GM18499 (cell line): ENCODE data around the gene MAP2.
"Not testable (repeated sequence)": the region's sequence is repeated elsewhere in the genome, so short reads cannot be mapped to it uniquely, and the experiment has no call there.

Experiments
- ATAC-seq: cut with Tn5 transposase; IDR thresholded peaks from one replicate; pipeline ENCODE4 v1.9.1; 2021; ENCODE audit warnings: moderate number of reproducible peaks; ENCODE audit not compliant: insufficient read depth, unreplicated experiment

The MAP2 gene

DNA sequence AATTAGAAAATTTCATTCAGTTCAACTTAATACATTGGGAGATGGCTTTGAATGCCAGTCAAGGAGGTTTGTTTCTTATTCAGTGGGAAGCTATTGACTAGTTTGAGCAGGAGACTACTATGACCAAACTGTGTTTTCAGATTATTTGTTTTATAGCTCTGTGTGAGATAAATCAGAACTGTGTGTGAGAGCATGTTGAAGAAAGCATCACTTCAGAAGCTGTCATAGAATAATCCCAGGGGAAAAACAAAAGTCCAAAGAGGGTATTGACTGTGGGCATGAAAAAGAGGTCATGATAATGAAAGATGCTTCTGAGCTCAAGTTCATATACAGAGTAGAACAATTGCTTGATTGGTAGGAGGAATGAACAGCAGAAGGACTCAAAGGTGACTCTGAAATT is 160.6 kb downstream of the MAP2 start:
- no peak for ATAC-seq

DNA sequence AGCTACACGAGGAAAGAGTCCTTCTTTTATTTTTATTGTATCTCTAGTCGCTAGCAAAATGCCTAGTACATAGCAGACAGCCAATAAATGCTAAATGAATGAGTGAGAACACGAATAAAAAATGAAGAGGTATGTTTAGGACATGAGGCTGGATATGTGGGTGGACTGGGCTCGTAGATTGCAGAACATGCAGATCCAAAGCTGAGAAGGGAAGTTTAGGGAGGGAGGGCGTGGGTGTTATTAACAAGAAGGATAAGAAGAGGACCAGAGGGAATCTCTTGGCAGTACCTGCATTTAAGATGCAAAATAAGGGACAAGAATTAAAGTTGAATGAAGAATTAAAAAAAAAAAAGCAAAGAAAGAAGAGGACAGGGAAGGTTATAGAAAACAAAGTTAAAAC is 161.1 kb downstream of the MAP2 start:
- ATAC-seq = no peak

DNA sequence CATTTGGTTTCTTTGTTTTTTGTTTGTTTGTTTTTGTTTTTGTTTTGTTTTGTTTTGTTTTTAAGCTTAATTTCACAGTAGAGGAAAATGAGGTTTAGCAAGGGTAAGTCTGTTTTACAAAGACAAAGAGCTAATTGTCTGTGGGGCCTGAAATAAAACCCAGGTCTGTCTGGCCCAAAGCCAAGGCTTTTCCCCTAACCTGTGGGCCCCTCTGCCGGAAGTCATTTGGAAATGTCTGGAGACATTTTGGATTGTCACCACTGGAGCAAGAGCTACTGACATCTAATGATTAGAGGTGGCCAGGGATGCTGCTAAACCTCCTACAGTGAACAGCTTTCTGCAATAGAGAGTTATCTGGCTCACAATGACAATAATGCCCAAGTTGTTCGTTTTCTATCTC is 167.2 kb downstream of the MAP2 start:
- ATAC-seq = no peak

DNA sequence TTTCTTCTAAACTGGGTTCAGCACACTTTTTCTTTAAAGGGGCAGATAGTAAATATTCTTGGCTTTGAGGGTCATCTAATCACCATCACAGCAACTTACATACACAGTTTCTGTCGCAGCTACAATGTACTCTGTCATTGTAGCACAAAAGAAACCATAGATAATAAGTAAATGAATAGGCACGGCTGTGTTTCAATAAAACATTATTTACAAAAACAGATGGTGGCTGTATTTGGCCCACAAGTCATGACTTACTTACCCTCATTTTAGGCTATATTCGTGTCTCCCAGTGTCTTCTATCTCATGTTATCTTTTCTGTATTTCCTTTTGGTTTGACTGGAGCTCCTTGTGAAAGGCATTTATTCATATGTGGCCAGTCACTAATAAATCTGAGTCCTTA is 168.3 kb downstream of the MAP2 start:
- ATAC-seq = no peak

DNA sequence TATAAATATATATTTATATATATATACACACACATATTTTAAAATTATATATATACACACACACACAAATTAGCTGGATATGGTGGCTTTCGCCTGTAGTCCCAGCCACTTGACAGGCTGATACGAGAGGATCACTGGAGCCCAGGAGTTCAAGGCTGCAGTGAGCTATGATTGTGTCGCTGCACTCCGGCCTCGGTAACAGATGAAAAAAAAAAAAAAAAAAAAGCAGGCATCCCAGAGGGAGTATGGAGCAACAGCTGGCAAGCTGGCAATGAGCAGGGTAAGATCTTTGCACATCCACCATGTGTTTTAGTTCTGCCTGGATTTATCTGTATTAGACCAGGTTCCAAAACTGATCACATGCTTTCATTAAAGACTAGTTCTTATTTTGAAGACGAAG is 170.1 kb downstream of the MAP2 start:
- no peak for ATAC-seq

DNA sequence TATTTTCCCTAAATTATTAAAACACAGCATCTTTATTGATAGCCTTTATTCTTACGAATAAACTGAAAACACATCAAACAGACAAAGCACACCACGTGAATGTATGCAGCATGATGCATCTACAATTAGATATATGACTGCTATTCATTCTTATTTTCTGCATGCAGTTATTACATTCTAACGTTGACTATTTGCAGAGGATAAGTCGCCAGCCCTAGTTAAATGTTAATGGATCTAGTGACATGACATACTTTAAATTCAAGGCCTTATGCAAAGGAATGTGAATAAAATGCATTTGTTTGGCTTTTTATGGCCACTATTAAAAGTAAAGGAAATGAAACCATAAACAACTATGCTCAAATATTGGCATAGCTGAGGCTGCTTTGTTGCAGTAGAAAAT is 172.4 kb downstream of the MAP2 start:
- ATAC-seq = no peak

DNA sequence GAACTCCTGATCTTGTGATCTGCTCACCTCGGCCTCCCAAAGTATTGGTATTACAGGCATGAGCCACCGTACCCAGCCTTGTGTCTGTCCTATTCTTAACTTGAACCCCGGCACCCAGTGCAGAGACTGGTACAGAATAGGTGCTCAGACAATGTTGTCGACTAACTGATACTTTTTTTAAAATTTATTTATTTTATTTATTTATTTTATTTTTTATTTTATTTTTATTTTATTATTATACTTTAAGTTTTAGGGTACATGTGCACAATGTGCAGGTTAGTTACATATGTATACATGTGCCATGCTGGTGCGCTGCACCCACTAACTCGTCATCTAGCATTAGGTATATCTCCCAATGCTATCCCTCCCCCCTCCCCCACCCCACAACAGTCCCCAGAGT is 174.4 kb downstream of the MAP2 start:
- not testable (repeated sequence) for ATAC-seq

DNA sequence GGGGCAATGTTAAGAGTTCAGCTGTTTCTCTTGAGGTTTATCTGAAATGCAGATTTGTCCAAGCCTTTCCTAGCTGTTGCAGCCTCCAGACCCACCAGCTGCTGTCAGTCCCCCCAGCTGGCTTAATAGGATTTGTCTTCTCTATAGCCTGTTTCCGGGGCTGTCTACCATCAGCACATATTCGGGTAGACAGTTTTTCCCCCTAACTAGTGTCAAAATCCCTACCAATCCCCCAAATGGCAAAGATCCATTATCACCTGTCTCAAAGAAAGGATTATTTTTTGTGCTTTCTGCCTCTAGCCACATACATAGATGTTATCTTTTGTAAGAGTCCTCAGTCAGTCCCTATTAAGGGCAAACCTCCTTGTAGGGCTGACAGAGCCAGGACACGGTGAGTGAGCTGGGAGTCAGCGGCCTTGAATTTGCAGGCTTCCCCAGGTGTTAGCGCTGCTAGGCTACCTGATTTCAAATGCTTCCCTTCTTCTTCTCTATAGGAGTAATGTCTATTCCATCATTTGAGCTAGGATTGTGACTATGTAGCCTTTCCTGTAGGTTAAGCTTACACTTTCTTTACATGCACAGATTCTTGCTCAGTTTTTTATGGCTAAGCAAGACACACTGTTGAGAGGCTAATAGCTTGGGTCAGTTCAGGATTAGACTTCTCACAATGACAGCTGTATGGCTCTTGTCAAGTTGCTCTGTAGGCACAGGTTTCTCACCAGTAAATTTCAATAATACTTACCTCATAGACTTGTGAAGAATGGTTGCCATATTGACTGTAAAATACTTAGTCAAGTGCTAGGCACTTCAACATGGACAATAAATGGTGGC is 176.7 kb downstream of the MAP2 start:
- no peak for ATAC-seq

DNA sequence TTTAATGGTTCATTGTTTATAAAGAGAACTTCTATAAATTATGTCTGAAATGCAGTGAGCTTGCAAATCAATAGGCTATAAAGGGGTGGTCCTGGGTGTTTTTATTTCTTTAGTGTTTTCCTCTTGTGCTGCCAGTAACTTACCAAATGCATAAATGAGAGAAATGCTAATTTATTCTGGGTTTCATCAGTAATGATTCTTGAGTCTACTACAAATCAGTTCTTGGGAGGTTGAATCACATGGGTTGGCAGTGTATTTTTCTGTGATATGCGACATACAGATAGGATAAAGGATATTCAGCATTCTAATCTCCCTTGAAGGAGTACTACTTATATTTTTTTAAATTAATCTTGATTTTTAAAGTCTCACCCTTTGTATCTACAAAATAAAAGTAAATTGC is 177.7 kb downstream of the MAP2 start:
- no peak for ATAC-seq

DNA sequence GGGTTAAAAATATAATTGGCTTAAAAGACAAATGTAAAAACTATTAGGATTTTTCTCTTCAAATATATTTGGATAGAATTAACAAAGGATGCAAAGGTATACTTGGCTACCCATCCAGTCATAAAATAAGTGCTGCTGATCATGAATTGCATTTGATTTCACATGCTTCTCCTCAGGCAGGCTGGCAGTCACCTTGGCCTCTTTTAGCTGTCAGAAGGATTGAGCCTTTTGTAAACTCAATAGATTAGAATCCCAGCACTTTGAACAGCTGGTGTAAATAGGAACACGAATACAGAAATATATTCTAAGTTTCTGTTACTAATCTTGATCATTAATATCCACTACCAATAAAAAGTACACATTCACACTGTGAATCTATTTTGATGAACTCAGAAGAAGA is 178.4 kb downstream of the MAP2 start:
- no peak for ATAC-seq

DNA sequence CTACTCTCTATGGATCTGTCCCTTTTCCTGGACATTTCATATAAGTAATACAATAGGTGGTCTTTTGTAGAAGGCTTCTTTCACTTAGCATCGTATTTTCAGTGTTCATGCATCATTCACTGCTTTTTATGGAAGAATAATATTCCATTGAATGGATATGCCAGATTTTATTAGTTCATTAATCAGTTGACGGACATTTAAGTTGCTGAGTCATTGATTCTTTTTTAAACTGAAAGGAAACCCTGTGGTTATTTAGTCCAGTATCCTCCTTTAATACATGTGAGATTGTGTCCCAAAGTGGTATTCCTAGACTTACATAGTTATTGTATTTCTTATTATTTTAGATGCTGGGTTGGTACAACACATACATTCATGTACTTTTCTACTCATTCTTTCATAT is 185.7 kb downstream of the MAP2 start:
- ATAC-seq = no peak

DNA sequence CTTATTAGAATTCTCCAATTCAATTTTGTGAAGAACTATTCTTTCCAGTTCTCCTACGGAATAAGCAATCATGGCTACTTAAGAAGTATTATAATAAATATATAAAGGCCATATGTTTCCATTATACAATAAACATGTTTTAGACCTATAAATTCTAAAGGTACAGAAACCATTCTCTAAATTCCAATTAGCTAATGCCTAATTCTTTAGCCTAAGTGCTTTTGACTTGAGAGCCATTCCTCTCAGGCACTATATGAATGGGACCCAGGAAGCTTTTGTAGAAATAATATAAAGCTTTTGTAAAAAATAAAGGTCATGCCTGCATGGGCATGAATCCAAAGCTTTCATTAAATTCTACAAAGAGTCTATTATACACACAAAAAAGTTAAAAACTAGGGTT is 186.8 kb downstream of the MAP2 start:
- ATAC-seq = no peak

DNA sequence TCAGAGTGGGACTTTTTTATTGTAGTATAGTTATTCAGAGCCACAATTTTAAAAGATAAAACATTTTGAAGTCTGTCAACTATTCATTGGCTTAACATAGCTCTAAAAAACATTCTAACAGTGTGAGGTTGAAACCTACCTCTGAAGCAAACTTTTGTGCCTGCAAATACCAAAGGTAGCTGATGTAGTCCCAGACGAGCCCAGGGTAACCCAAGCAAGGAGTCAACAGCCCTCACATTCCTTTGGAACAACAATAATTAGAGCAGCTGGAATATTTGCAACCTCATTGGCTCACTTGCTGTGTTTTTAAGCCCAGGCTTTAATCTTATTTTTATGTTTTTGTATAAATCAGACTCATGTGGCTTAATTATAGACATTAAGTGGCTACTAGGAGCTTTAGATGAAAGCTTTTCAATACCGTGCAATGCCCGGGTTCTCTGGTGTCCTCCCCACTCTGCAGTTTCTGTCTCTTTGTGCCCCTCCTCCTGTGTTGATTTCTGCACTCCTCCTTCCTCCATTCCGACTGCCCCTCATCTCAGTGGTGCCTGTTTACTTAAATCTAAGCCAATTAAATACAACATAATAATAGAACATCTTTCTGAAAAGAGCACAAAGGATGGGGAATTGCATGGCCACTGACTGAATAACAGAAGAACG is 189.9 kb downstream of the MAP2 start:
- ATAC-seq = no peak

DNA sequence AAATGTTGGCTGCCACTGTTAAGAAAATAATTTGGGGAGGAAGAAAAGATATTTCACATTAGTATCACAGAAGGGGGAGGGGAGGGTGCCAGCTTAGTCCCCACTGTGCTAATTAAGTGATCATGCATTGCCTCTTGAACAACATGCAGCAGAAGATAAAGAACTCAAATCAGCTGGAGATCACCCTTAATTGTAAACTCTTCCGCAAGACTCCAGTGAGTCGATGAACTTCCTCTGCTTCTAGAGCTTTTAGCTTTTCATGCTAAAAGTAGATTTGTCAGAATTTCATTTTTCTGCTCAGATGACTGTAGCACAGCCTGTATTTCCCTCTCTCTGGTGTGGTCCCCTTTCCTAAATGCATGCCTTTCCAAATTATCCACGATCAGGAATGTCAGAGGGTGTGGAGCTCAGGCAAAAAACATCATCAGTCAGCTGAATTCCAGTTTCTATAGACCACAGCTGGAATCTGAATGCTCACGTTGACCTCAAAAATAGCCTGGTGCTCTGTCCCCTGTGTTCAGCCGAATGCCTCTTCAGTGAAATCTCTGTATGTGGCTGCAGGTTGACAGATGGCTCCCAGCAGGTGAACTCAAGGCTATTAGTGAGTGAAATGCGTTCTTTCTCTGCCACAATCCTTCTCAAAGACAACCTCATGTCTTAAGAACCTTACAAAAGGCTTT is 191.0 kb downstream of the MAP2 start:
- no peak for ATAC-seq

DNA sequence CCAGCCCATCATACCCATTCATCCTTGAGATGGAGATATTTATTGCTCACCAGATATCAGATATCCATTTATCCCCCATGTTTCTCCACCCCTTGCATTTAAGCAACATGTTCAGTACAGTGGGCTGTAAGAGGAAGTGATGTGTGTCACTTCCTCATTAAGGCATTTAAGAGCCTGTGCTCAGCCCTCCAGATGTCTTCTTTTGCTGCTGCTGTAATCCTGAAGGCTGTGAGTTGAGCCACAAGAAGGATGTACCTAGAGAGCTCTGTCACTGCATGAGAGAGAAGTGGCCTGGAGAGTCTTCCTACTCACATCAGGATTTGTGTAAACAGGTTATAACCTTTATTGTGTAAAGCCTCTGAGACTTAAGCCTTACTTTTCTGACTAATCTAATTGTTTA is 195.9 kb downstream of the MAP2 start:
- no peak for ATAC-seq

DNA sequence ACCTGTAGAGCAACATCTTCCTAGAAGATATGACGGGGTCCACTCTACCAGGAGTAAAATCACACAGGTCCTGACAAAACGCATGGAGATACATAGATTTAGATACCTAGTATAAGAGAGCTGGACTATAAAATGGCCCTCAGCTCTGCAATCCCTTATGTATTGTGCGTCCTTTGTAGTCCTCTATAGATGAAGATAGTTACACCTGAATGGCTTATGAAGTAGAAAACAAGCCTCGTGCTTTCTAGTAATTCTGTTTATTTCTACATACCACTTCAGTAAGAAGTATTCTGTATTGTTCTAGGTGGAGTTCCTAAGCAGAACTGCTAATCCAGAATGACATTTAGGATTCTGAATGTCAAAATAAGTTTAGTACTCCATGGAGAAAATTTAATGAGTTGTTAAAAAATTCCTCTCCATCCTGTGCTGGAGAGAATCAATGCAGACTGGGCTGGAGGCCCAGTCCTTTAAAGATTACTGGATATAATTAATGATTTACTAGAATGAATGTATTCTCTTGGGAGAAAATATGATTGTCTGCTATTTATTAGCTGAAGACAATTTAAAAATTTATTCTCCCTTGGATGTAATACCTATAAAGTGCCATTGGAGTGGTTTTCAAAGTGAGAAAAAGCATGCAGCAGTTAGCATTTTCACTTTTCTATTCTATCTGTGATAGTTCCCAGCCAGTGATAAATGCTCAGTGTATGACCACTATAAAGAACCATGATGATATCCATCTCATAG is 200.5 kb downstream of the MAP2 start:
- no peak for ATAC-seq

DNA sequence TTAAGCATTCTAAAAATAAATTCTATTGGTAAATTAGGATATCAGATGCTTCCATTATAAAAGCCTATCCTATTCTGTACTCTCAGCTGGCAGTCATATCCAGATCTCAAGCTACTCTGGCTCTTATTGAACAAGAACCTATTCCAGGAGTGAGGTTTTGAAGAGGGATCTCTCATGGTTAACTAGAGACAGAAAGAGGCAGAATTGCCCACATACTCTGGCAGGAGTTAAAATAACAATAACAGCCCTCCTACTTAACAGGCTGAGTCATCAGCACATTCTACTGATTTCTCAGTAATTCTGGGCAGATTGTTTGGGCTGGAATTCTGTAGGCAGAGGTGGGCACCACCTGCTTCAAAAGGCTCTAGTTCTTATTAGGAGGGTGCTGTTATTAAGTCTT is 205.8 kb downstream of the MAP2 start:
- no peak for ATAC-seq

DNA sequence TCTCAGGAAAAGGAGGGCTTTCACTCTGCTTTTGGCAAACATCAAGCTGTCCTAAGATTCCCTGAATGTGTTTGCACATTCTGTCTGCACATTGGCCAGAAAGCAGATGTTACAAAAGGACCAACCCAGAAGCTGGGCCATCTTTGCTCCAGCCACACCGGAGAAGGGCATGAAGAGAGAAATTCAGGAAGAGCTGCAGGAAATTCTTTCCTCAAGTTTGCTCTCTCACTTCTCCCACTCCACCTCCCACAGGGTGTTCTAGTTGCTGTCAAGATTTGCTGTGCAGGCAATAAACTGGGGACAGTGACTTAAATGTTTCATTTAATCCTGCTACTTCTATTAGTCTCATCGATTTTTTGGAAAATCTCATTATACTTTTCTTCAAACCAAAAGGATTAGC is 210.1 kb downstream of the MAP2 start:
- ATAC-seq = no peak

DNA sequence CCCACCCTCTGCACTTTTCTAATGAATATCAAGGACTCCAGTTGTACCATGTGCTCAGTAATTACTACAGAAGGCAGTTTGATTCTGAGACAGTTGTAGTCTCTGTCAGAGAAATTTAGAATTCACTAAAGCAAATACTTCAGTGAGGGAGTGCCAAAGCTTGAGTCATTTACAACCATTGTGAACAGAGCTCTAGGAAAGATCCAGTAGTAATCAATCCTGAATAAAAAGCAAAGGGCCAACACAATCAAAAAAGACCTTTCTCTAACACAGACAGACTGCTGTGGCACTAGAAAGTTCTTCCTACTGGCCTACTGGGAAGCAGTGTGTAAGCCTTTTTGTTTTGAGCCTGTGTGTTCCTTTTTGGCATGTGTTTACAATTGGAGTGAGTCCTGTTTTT is 212.2 kb downstream of the MAP2 start:
- ATAC-seq = no peak

DNA sequence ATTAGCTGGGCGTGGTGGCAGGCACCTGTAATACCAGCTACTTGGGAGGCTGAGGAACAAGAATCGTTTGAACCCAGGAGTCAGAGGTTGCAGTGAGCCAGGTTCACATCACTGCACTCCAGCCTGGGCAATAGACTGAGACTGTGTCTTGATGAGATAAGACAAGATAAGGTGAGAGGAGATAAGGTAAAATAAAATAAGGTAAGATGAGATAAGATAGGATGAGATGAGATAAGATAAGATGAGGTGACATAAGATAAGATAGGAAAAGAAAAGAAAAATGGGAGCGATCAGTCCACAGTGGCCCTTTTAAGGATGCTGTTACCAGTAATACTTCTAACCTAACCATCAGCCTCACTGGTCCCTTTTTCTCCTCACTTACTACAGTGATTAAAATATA is 213.4 kb downstream of the MAP2 start:
- ATAC-seq = no peak

DNA sequence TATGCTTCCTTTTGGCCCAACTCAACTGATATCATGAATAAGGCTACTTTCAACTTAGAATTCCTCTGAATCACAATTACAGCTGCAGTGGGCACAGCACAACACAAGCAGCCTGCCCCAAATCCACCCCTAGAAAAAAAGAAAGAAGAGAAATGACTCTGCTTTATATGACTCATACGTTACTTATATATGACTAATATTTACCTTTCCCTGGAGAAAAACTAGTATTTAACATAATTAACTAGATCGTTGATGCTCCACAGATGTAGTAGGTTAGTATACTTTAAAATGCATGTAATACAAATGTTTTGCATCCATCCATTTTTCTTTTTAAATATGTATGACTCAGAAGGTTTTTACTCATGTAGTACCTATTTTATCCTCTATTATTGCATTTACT is 214.5 kb downstream of the MAP2 start:
- ATAC-seq = no peak
